Adrenal gland (tissue), 12 donors: ENCODE data around the gene TSHB. TPM values are rescaled to one million over a fixed set of nuclear protein-coding genes. Genes with fewer than 3 reads are reported as not detected.

Source experiments
- DNase-seq, 7 donors: peaks; one replicate each; pipeline ENCODE4 v3.0.0-alpha.2; 2019 to 2020
- H3K27ac ChIP-seq, 5 donors: fragments of 200-600 bp; sonication (generic) in 4 of 5; 1 replicate in 3 of 5; 2 replicates in 2 of 5; pipeline versions ENCODE4 v1.5.1 to v1.8.0; 2016 to 2020; ENCODE audit warnings: mild to moderate bottlenecking in 1 of 5
- H3K27me3 ChIP-seq: fragments of 200-600 bp; 2 replicates; pipeline ENCODE4 v1.8.0; 2021
- H3K36me3 ChIP-seq, 2 donors: fragments of 200-600 bp; replicated peaks in 1 of 2; 1 replicate in 1 of 2; 2 replicates in 1 of 2; pipeline versions ENCODE4 v1.5.1 to v1.8.0; 2018 to 2022
- H3K4me1 ChIP-seq, 2 donors: fragments of 200-600 bp; replicated peaks in 1 of 2; 1 replicate in 1 of 2; 2 replicates in 1 of 2; pipeline versions ENCODE4 v1.5.1 to v1.8.0; 2018 to 2021
- H3K4me3 ChIP-seq, 4 donors: fragments of 200-600 bp; sonication (generic) in 3 of 4; one replicate each; pipeline ENCODE4 v1.5.1; 2016 to 2018
- H3K9me3 ChIP-seq, 3 donors: fragments of 200-600 bp; sonication (generic) in 1 of 3; replicated peaks in 1 of 3; 1 replicate in 2 of 3; 2 replicates in 1 of 3; pipeline versions ENCODE4 v1.5.1 to v1.8.0; 2016 to 2021
- POLR2A ChIP-seq, 2 donors: fragments of 450-650 bp; IDR thresholded peaks; one replicate each; pipeline ENCODE4 v1.6.1; 2017; ENCODE audit warnings: antibody characterized with exemption in 2 of 2, mild to moderate bottlenecking in 2 of 2, moderate library complexity in 1 of 2
- WGBS, 4 donors: extraction: QIAGEN DNeasy Blood & Tissue Kit in 2 of 4; methylation state at CpG; one replicate each; pipeline versions ENCODE4 v1.1.5 to v1.1.7; 2013 to 2017; 5-methylcytosine and 5-hydroxymethylcytosine counted together
- intact Hi-C, 2 donors: fragments of 100-400 bp; cut with DNase I; formaldehyde crosslinking; loops; one replicate each; pipeline versions ENCODE4 v1.14.1 to v1.15.0; 2022 to 2023
- polyA plus RNA-seq, 3 donors: library from polyadenylated mRNA; stranded (reverse); fragments of 200-250 nt in 2 of 3; fragments of 350-450 nt in 1 of 3; fragmentation: Illumina TruSeq in 1 of 3; extraction: RNeasy Lipid Tissue Mini Kit (QIAGEN cat#74804) in 1 of 3; gene quantifications; one replicate each; pipeline ENCODE4 v1.2.3, GENCODE V29; 2013 to 2014
- total RNA-seq, 9 donors: library from RNA; depleted of rRNA in 4 of 9; stranded (reverse); fragments of >200 nt in 4 of 9; fragments of 120-200 nt in 1 of 9; fragmentation: NEBNext Ultra II Directional in 1 of 9; extraction: Animal tissue kit (Norgen Biotek cat#: 25700) in 1 of 9; gene quantifications; one replicate each; pipeline versions ENCODE4 v1.1.0 to v1.2.4, GENCODE V29; 2013 to 2023
- TF ChIP-seq, protein P1 (sequence below), 6 experiments: fragments of 450-650 bp in 4 of 6; fragments of 200-600 bp in 2 of 6; sonication (generic) in 1 of 6; IDR thresholded peaks; 1 replicate in 5 of 6; 2 replicates in 1 of 6; pipeline versions ENCODE4 v1.5.1 to v1.8.0; 2016 to 2021; ENCODE audit warnings: antibody characterized with exemption in 6 of 6, mild to moderate bottlenecking in 2 of 6, moderate library complexity in 1 of 6
- donor health status: healthy with polysubstance abuse.
- donor health status: Bipolar disorder and iron deficiency.
- donor health status: DM: yes; HTN: yes; CAD: no.
- donor health status: DM: no; HTN: no; CAD: no.
- donor health status: DM: no; HTN: no; CAD: no.
- donor health status: DM: yes; HTN: yes; CAD: no.

Gene TSHB
- total and polyA plus RNA-seq, 12 donors: not detected

- Histone ChIP-seq H3K27ac (no peak overlapping the region), H3K4me1 (no peaks in the 10 kb centered on the region)
- WGBS, 4 donors: 76 to 83% (median 79%) methylated on average over 7 of the region's 7 CpGs
Observed at GRCh38 chr1:115063228-115063901, 33.7 kb downstream of the TSHB start.

GRCh38 chr1:115064461-115064860, 34.8 kb downstream of the TSHB start:
- Histone ChIP-seq H3K4me3 (no peak overlapping the region), H3K36me3 (no peaks in the 10 kb centered on the region), H3K27ac (no peak overlapping the region), H3K27me3 (no peaks in the 10 kb centered on the region), H3K9me3 (no peaks in the 10 kb centered on the region), H3K4me1 (no peaks in the 10 kb centered on the region)
- TF ChIP-seq, protein P1, sequence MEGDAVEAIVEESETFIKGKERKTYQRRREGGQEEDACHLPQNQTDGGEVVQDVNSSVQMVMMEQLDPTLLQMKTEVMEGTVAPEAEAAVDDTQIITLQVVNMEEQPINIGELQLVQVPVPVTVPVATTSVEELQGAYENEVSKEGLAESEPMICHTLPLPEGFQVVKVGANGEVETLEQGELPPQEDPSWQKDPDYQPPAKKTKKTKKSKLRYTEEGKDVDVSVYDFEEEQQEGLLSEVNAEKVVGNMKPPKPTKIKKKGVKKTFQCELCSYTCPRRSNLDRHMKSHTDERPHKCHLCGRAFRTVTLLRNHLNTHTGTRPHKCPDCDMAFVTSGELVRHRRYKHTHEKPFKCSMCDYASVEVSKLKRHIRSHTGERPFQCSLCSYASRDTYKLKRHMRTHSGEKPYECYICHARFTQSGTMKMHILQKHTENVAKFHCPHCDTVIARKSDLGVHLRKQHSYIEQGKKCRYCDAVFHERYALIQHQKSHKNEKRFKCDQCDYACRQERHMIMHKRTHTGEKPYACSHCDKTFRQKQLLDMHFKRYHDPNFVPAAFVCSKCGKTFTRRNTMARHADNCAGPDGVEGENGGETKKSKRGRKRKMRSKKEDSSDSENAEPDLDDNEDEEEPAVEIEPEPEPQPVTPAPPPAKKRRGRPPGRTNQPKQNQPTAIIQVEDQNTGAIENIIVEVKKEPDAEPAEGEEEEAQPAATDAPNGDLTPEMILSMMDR (IDR thresholded peaks at IDR 0.05): no peak
- no peak for TF ChIP-seq POLR2A (IDR thresholded peaks at IDR 0.05)
- WGBS, 4 donors: 69 to 90% (median 84%) methylated on average over 2 to 3 of the region's 3 CpGs
- no peak for DNase-seq
- intact Hi-C loops: no loop called here

More at GRCh38 chr1:115063228-115063901, 33.7 kb downstream of the TSHB start:
- H3K27me3 ChIP-seq: no peaks in the 10 kb centered on the region
- H3K9me3 ChIP-seq: no peaks in the 10 kb centered on the region
- DNase-seq: no peak
- H3K36me3 ChIP-seq: no peaks in the 10 kb centered on the region
- intact Hi-C loops: no loop called here
- TF ChIP-seq POLR2A (IDR thresholded peaks at IDR 0.05): no peak
- TF ChIP-seq, protein P1 (IDR thresholded peaks at IDR 0.05): no peak
- no peak overlapping the region for H3K4me3 ChIP-seq

DNA sequence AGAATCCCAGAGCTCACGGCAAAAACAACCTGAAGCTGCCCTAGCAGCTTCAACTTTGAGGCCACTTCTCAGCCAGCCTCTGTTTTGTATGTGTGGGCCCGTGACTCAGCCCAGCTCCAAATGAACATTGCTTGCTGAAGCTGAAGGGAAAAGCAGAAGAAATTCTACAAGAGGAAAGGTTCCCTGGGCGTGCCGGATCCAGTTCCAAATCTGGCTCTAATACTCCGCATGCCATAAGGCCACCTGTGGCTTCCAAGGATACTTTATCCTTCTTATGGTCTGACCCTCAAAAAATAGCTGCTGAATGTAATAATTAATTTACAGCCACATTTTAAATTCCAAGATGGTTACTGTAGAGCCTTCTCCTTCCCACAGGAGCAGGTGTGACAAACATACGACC, 35.4 kb downstream of the TSHB start:
- TF ChIP-seq POLR2A (IDR thresholded peaks at IDR 0.05): no peak
- TF ChIP-seq, protein P1 (IDR thresholded peaks at IDR 0.05): no peak
- H3K4me1 ChIP-seq: no peaks in the 10 kb centered on the region
- no peaks in the 10 kb centered on the region for H3K36me3 ChIP-seq
- intact Hi-C loops: no loop called here
- no peak for DNase-seq
- H3K27me3 ChIP-seq: no peaks in the 10 kb centered on the region
- no peak overlapping the region for H3K27ac ChIP-seq
- 82 to 89% (median 86%) methylated on average over 6 of the region's 6 CpGs for WGBS, 4 donors
- no peaks in the 10 kb centered on the region for H3K9me3 ChIP-seq
- H3K4me3 ChIP-seq: no peak overlapping the region

- Histone ChIP-seq H3K36me3 (no peaks in the 10 kb centered on the region), H3K27ac (no peak overlapping the region), H3K9me3 (no peaks in the 10 kb centered on the region), H3K27me3 (no peaks in the 10 kb centered on the region), H3K4me3 (no peak overlapping the region), H3K4me1 (no peaks in the 10 kb centered on the region)
- no peak for DNase-seq
- 75 to 85% (median 83%) methylated on average over 8 of the region's 8 CpGs for WGBS, 4 donors
- TF ChIP-seq, protein P1 (IDR thresholded peaks at IDR 0.05): no peak
- TF ChIP-seq POLR2A (IDR thresholded peaks at IDR 0.05): no peak
- intact Hi-C loops: no loop called here
Observed at GRCh38 chr1:115067161-115067859, 37.7 kb downstream of the TSHB start.
